Stimulated activated CD4-positive, alpha-beta T cell treated with anti-CD3 and anti-CD28 coated beads, Interleukin-2, amount 100 ng/mL, for 4 hours (primary cell): ENCODE data around the gene GFM2.
A peak's percentile ranks its signal among the peaks of the same experiment; 100 is the strongest.
"Not testable (repeated sequence)": the region's sequence is repeated elsewhere in the genome, so short reads cannot be mapped to it uniquely, and the experiment has no call there.

ENCODE experiments used
- DNase-seq: peaks from one replicate; pipeline ENCODE4 v3.0.0-alpha.2; 2020; ENCODE audit warnings: low read depth

Gene GFM2, protein sequence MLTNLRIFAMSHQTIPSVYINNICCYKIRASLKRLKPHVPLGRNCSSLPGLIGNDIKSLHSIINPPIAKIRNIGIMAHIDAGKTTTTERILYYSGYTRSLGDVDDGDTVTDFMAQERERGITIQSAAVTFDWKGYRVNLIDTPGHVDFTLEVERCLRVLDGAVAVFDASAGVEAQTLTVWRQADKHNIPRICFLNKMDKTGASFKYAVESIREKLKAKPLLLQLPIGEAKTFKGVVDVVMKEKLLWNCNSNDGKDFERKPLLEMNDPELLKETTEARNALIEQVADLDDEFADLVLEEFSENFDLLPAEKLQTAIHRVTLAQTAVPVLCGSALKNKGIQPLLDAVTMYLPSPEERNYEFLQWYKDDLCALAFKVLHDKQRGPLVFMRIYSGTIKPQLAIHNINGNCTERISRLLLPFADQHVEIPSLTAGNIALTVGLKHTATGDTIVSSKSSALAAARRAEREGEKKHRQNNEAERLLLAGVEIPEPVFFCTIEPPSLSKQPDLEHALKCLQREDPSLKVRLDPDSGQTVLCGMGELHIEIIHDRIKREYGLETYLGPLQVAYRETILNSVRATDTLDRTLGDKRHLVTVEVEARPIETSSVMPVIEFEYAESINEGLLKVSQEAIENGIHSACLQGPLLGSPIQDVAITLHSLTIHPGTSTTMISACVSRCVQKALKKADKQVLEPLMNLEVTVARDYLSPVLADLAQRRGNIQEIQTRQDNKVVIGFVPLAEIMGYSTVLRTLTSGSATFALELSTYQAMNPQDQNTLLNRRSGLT

DNA sequence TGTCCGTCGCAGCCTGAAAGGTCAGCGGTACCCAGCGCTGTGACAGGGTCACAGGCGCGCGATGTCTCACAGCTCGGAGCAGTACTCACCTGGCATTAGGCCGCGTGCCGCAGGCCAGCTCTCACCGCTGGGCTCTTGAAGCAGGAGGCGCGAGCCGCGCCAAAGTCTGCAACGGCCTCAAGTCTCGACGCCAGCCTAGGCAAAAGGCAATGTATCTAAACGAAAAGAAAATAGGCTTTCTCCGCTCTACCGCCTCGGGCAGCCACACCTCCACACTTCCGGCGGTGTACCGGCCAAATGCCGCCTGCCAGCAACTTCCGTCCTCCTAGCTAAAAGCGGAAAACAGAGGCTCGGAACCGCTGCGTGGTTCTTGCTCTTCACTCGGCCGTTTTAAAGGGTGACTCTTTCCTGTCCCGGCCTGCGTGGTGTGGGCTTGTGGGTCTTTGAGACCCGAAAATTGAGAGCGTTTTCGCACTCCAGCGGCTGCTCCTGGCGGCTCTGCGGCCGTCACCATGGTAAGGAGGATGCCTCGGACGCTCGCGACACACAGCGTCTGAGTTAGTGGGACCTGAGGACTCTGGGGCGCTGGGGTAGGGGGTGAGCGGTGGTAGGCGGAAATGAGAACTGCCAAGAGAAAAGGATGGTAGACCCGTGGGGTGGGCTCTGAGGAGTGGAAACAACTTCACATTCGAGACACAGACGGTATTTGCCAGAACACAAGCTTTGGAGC is at the start of gene GFM2, which contains the start of gene NSA2:
Gene GFM2, minus strand, starts transcription at position 269 of the 730 bp plus-strand sequence. CDS start 3,375 bp downstream, outside the sequence.
Gene NSA2, plus strand, starts transcription at position 401 of the 730 bp plus-strand sequence. Its CDS starts 112 bp downstream, at position 513.
- DNase-seq, result peak; percentile 90

DNA sequence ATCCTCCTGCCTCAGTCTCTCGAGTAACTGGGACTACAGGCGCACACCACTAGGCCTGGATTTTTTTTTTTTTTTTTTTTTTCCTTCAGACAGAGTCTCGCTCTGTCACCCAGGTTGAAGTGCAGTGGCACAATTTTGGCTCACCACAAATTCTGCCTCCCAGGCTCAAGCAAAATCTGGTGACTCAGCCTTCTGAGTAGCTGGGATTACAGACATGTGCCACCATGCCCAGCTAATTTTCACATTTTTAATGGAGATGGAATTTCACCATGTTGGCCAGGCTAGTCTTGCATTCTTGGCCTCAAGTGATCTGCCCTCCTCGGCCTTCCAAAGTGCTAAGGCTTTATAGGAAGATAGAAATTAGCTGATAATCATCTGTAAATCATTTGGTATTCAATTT is 44.0 kb upstream of the GFM2 start:
- no peak for DNase-seq

DNA sequence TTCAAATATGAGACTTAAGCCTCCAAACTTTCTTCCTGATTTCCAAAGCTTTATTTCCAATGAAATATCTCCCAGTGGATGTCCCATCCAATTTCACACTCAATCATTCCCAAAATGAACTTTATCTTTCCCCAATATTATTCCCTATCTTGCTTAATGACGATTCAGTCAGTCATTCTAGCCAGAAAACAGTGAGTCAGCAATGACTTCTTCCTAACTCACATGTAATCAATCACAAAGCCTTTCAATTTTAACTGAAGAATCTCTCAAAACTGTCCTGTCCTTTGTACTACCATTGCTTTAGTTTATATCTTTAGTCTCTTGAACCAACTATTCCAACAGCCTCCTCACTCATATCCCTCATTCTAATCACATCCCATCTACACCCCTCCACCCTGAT is 35.0 kb upstream of the GFM2 start:
- DNase-seq, result no peak

DNA sequence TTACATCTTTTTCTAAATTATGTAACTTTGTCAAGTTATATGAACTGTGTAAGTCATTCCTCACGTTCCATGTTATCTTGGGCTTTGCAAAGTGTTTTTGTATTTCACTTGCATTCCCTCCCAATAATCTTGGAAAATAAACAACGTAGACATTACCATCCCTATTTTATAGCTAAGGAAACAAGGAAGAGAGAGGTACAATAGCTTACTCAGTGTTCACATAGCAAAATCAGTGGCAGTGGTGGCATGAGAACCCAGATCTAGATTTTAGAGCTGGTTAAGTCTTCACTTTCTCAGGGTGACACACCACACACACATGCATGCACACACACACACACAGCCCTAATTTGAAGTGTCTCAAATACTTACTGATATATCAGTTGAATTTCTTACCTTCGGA is 34.3 kb upstream of the GFM2 start:
- DNase-seq, result no peak

DNA sequence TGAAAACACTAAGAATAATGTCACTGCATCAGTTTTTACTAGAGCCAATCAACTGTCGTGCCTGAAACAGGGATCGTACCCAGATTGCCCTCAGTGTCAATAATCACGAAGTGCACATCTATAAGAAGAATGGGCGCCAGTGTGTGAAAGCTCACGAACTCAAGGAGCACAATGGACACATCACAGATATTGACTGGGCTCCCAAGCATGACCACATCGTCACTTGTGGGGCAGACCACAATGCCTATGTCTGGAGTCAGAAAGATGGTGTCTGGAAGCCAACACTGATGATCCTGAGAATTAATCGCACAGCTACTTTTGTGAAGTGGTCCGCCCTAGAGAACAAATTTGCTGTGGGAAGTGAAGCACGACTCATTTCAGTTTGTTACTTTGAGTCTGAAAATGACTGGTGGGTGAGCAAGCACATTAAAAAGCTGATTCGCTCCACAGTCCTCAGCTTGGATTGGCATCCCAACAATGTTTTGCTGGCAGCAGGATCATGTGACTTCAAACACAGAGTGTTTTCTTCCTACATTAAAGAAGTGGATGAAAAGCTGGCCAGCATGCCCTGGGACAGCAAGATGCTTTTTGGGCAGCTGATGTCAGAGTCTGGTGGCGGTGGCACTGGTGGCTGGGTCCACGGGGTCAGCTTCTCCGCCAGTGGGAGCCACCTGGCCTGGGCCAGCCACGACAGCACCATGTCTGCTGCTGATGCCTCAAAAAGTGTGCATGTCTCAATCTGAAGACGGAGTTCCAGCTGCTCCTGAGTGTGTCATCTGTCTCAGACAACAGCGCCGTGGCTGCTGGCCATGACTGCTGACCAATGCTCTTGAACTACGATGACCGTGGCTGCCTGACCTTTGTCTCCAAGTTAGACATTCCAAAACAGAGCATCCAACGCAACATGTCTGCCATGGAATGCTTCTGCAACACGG is 32.3 kb upstream of the GFM2 start:
- DNase-seq, result no peak

DNA sequence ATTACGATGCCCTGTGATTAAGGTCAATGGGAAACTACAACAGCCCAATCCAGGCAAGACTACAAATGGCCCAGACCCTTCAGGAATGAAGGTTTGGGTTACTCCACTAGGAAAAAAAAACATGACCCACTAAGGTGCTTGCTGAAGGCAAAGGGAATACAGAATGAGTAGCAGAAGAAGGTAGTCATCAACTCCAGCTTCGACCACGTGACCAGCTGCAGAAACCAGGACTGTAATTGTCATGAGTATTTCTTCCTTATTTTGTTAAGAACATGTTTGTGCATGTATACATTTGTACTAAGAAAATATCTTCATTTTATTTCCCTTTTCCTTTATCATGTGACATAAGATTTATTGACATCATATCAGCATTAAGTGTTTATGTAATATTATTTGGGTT is 24.8 kb upstream of the GFM2 start:
- DNase-seq, result not testable (repeated sequence)

DNA sequence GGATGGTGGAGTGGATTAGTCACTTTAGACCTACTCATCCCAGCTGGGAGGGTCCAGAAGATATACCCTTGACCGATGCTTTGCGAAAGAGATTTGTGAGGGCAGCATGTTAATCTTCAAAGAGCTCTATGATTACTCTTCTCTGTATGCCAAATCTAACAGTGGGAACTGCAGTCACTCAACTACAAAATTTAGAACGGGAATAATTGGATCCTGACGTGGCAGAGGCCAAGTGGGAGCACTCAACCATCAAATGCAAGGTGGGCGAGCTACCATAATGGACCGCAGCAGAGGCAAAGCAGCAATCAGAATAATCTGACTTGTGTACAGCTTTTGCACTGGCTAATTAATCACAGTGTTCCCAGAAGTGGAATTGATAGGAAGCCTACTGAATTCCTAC is 20.5 kb upstream of the GFM2 start:
- no peak for DNase-seq

DNA sequence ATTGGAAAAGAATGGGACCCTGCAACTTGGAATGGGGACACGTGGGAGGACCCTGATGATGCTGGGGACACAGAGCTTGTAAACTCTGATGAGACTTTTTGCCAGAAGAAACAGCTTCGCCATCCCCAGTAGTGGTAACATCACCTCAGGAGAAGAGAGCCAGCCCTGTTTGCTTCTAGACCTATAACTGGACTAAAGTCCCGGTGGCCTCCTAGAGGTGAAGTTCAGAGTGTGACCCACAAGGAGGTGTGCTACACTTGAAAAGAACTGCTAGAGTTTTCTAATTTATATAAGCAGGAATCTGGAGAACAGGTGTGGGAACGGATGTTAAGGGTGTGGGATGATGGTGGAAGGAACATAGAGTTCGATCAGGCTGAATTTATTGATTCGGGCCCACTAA is 19.9 kb upstream of the GFM2 start:
- no peak for DNase-seq

DNA sequence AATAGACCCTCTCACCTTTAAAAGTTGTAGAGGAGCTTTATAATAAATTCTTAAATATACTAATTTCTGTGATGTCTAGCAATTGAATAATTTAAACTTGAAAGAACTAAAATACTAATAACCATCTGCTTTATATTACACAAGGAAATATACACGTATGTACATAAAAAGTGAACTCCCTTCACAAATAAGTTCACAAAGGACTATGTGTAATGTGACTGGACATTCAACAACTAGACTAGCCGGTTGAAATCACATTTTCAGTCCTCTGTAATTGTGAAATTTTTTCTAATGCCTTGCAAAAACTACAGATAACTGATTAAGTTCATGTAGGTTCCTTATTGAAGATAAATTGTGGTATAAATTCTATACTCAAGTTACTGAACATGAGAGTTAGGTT is 11.7 kb upstream of the GFM2 start:
- no peak for DNase-seq

DNA sequence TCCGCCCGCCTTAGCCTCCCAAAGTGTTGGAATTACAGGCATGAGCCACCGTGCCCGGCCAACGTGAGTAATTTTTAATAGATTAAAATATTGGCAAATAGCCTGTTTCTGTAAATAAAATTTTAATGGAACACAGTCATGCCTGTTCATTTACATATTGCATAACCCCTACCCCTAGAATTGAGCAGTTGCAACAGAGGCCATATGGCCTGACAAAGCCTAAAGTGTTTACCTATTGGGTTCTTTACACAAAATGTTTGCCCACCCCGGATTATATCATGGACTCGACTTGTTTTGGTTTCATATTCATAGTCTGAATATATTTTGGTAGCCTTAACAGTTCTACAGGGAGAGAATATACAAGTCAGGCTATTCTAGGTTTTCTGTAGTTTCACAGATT is 5.4 kb upstream of the GFM2 start:
- no peak for DNase-seq

DNA sequence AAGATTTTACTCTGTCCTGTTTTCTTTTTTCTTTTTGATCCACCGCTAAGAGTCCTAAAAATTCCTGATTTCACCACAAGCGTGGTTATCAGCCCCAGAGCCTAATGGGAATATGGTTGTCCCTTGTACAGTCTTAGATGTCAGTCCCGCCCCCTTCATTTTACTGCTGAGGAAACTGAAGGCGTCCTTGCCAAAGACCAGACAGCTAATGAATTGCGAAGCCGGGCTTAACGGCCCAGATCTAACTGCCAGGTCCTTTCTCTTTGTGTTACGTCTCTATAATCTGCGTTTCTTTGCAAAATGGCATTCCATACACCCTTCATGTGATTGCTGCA is 629 bp upstream of the GFM2 start:
- DNase-seq, result peak; percentile 21

DNA sequence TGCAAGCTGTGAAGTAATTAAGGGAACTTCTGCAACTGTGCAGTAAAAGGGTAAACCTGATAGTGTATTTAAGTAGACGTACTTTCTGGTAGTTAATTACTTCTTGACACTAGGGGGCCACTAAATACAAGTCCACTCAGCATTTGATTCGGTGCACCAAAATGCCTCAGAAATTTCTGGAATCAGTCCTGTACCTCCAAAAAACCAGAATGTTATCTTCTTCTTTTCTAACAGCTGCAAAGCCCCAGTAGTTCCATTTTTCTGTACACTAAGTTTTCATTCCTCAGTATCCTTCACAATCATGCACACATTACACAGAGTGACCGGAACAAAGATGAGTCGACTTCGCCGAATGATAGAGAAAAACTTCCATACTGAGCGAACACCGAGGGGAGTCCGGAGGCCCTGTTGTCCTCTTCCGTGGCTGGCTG is 484 bp downstream of the GFM2 start:
- DNase-seq, result no peak

DNA sequence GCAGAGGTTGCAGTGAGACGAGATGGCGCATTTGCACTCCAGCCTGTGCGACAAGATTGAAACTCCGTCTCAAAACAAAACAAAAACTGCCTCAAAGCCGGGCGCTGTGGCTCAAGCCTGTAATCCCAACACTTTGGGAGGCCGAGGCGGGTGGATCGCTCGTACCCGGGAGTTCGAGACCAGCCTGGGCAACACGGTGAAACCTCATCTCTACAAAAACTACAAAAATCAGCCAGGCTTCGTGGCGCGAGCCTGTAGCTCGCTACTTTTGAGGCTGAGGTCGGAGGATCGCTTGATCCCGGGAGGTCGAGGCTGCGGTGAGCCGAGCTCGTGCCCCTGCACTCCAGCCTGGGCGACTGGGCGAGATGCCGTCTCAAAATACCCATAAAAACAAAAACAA is 988 bp downstream of the GFM2 start:
- DNase-seq, result no peak

DNA sequence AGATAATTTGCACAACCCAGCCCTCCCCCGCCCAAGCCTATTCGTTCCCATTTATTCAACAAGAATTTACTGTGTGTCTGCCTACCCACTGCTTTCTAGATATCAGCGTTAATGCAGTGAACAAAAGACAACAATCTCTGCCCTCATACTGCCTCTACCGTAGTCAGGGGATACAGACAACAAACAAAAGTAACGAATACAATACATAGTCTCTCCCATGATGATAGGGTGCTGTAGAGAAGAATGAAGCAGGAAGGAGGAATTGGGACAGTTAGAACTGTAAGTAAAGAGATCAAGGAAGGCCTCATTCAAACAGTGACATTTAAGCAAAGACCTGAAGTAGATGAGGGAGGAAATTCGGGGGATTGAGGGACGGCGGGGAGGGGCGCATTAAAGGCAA is 1.7 kb downstream of the GFM2 start:
- no peak for DNase-seq

DNA sequence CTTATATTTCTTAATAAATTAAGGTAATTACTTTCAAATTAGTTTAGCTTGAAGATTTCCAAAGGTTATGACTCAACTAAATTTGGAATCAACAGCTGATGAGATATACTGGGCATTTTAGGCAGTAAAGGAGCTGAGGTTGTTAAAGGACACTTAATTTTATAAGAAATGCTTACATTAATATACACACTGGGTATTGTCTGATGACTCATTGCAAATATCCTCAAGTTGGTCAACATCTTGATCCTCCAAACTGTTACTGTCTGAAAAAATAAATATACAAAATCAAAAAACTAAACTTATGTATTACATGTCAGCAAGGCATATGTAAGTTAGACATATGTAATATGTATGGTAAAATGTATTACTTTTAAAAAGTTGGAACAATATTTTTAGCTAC is 3.4 kb downstream of the GFM2 start:
- no peak for DNase-seq

DNA sequence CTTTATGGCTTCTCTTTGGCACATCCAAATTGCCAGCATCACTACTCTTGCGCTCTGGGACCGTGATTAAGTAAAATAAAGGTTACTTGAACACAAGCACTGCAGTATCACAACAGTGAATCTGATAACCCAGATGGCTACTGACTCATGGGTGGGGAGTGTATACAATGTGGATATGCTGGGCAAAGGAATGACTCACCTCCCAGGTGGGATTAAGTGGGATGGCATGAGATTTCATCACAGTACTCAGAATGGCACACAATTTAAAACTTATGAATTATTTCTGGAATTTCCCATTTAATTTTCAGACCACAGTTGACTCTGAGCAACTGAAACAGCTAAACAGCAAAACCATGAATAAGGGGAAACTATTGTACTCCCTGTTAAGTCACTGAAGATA is 4.3 kb downstream of the GFM2 start:
- DNase-seq, result no peak

DNA sequence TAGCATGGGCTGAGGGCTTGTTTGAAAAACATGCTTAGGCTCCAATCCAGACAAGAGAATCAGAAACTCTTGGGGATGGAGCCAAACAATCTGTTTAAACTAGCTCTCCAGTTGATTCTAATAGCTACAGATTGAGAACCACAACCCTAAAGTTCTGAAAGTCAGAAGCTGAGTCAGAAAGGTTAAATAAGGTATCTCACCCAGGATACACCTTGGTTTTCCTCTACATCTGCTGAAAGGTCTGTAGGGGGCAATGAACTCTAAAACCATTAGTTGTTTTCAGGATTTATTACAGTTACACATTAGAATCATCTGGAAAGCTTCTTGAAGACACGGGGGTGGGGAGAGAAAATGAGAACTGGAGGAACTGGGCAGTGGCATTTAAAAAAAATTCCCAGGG is 5.7 kb downstream of the GFM2 start:
- DNase-seq, result no peak

DNA sequence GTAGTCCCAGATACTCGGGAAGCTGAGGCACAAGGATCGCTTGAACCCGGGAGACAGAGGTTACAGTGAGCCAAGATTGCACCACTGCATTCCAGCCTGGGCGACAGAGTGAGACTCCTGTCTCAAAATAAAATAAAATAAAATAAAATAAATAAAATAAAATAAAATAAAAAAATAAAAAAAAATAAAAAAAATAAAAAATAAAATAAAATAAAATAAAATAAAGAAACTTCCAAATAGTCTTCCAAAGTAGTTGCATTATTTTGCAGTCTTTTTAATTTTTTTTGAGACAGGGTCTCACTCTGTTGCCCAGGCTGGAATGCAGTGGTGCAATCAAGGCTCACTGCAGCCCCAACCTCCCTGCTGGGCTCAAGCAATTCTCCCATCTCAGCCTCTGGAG is 18.2 kb downstream of the GFM2 start:
- DNase-seq, result not testable (repeated sequence)

DNA sequence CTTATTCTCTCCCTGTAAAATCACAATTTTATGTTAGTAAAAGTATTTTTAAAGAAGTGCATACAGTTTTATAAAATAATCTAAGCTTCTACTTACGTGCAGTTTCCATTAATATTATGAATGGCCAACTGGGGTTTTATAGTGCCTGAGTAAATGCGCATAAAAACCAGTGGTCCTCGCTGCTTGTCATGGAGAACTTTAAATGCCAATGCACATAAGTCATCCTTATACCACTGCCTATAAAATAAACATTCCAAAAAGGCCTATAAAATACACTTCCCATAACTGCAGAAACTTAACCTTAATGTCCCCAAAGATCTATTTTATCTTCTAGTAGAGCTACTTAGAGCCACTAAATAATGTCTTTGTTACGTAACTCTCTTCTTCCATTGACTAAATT is 28.5 kb downstream of the GFM2 start:
- DNase-seq, result no peak

DNA sequence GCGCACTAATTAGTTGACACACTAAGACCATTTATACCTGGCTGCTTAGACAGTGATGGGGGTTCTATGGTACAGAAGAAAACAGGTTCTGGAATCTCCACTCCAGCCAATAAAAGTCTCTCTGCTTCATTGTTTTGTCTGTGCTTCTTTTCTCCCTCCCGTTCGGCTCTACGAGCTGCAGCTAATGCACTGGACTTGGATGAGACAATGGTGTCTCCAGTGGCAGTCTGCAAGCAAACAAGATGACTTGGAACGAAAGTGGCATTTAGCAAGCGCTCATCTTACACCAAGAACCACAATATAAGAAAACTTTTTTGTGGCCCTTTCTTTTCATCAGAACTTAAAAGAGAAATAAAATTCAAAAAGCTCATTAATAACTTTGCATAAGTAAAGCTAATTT is 30.2 kb downstream of the GFM2 start:
- no peak for DNase-seq

DNA sequence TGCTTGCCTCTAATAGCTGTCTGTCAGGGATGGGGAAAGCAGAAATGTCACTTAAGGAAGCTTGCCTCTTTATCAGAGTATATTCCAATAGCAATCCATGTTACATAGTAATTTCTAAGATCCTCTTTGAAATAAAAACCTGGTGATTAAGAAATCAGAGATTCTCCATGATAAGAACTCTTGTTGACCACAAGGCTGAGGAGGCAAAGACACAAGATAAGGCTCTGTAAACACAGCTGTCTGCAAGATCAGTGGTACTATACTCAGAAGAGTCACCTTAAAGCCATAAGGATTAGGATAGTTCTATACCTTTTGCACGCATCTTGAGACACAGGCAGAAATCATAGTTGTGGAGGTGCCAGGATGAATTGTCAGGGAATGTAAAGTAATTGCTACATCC is 41.6 kb downstream of the GFM2 start:
- no peak for DNase-seq

DNA sequence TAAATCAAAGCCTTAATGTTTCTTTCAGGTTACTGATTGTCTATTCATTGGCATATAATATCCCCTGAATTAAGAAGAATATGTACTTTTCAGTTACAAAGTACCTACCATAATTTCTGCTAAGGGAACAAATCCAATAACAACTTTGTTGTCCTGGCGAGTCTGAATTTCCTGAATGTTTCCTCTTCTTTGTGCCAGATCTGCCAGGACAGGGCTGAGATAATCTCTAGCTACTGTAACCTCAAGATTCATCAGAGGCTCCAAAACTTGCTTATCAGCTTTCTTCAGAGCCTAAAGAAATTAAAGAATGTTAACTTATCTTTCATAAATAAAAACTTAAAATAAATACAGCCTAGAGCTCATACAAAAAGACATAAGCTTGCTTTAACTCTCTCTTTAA is 44.6 kb downstream of the GFM2 start:
- DNase-seq, result no peak
